A673 (cell line): ENCODE results near the gene ZNF182. TPM values are rescaled to one million over a fixed set of nuclear protein-coding genes. Genes with fewer than 3 reads are reported as not detected.
"Not testable (repeated sequence)": the region's sequence is repeated elsewhere in the genome, so short reads cannot be mapped to it uniquely, and the experiment has no call there.

Experiments
- BruUV-seq: library from RNA; stranded (reverse); fragments of 400-500 nt; replicated peaks from 2 replicates; lab custom pipeline; 2021; lab: Mats Ljungman, UMichigan
- CTCF ChIA-PET: fragments of 300-600 bp; sonication (Branson Sonifier 250); formaldehyde crosslinking; loops from one replicate; lab custom pipeline; 2022; ENCODE audit warnings: antibody characterized with exemption; lab: Charles Lee
- POLR2A ChIA-PET: fragments of 300-600 bp; sonication (Branson Sonifier 250); formaldehyde crosslinking; loops from one replicate; lab custom pipeline; 2022; ENCODE audit warnings: antibody characterized with exemption; ENCODE audit not compliant: low non-redundant PET; lab: Charles Lee
- DNase-seq: peaks from one replicate; pipeline ENCODE4 v3.0.0-alpha.2; 2015; ENCODE audit warnings: low spot score
- H3K27ac ChIP-seq: fragments of 200-600 bp; sonication (generic); 2 replicates; pipeline ENCODE4 v1.5.1; 2016; ENCODE audit warnings: mixed run types, low read depth, mild to moderate bottlenecking, mixed read lengths, antibody characterized with exemption, low read length; ENCODE audit not compliant: poor library complexity, severe bottlenecking
- H3K27me3 ChIP-seq: fragments of 200-600 bp; sonication (generic); replicated peaks from 2 replicates; pipeline ENCODE4 v1.6.1; 2017; ENCODE audit warnings: mixed run types, low read depth, mild to moderate bottlenecking, mixed read lengths, antibody characterized with exemption, low read length; ENCODE audit not compliant: insufficient read depth, poor library complexity
- H3K36me3 ChIP-seq: fragments of 200-600 bp; sonication (generic); 2 replicates; pipeline ENCODE4 v1.6.1; 2016; ENCODE audit warnings: mixed run types, mild to moderate bottlenecking, mixed read lengths, antibody characterized with exemption, low read length; ENCODE audit not compliant: insufficient read depth, poor library complexity, severe bottlenecking
- H3K4me1 ChIP-seq: fragments of 200-600 bp; sonication (generic); 2 replicates; pipeline ENCODE4 v1.6.1; 2017; ENCODE audit warnings: mixed run types, mild to moderate bottlenecking, mixed read lengths, antibody characterized with exemption, low read length; ENCODE audit not compliant: insufficient read depth, poor library complexity, severe bottlenecking
- H3K4me3 ChIP-seq: fragments of 200-600 bp; sonication (generic); 2 replicates; pipeline ENCODE4 v1.5.1; 2016; ENCODE audit warnings: low read depth, mixed run types, mild to moderate bottlenecking, mixed read lengths, low read length; ENCODE audit not compliant: poor library complexity, severe bottlenecking
- H3K9me3 ChIP-seq: fragments of 200-600 bp; sonication (generic); 2 replicates; pipeline ENCODE4 v1.6.1; 2016; ENCODE audit warnings: mixed run types, low read depth, mild to moderate bottlenecking, mixed read lengths, antibody characterized with exemption, low read length; ENCODE audit not compliant: poor library complexity, severe bottlenecking
- CTCF ChIP-seq: fragments of 300-800, 200-600 bp; sonication (generic); conservative IDR thresholded peaks from 2 replicates; pipeline ENCODE4 v1.5.1; 2017; ENCODE audit warnings: low read depth, mild to moderate bottlenecking, antibody characterized with exemption, low read length, moderate library complexity, mixed read lengths
- EZH2 ChIP-seq: fragments of 200-600 bp; sonication (generic); IDR thresholded peaks from 2 replicates; pipeline ENCODE4 v1.6.1; 2017; ENCODE audit warnings: borderline replicate concordance, low read depth, mild to moderate bottlenecking, mixed read lengths, antibody characterized with exemption, low read length; ENCODE audit not compliant: poor library complexity, severe bottlenecking
- intact Hi-C: fragments of 100-400 bp; cut with micrococcal nuclease; formaldehyde crosslinking; loops from one replicate; pipeline ENCODE4 v1.10.0; 2022; ENCODE audit not compliant: unreplicated experiment
- total RNA-seq: library from RNA; stranded (reverse); gene quantifications from 2 replicates; pipeline ENCODE4 v1.2.3, GENCODE V29; 2021

The ZNF182 gene
- total RNA-seq, 1 experiment from 2014 or later = 6.5 TPM

- no peaks in the 10 kb centered on the region for H3K9me3 ChIP-seq
- no peak overlapping the region for H3K4me3 ChIP-seq
- no peaks in the 10 kb centered on the region for H3K4me1 ChIP-seq
- POLR2A ChIA-PET = no interaction called here
- H3K27ac ChIP-seq = no peak overlapping the region
- H3K27me3 ChIP-seq = no peaks in the 10 kb centered on the region
- CTCF ChIA-PET = no interaction called here
- H3K36me3 ChIP-seq = no peaks in the 10 kb centered on the region
- BruUV-seq = no TSS peak
- TF ChIP-seq EZH2 = no peak
- TF ChIP-seq CTCF = no peak
- DNase-seq = no peak
- intact Hi-C loops = loop anchor here (5.0 to 10.0 kb wide), 2 partner anchors 267 to 380 kb away; no protein-coding TSS in a partner anchor
These were observed 18.3 kb upstream of the ZNF182 start for GRCh38 chrX:48022100-48022499.

DNA sequence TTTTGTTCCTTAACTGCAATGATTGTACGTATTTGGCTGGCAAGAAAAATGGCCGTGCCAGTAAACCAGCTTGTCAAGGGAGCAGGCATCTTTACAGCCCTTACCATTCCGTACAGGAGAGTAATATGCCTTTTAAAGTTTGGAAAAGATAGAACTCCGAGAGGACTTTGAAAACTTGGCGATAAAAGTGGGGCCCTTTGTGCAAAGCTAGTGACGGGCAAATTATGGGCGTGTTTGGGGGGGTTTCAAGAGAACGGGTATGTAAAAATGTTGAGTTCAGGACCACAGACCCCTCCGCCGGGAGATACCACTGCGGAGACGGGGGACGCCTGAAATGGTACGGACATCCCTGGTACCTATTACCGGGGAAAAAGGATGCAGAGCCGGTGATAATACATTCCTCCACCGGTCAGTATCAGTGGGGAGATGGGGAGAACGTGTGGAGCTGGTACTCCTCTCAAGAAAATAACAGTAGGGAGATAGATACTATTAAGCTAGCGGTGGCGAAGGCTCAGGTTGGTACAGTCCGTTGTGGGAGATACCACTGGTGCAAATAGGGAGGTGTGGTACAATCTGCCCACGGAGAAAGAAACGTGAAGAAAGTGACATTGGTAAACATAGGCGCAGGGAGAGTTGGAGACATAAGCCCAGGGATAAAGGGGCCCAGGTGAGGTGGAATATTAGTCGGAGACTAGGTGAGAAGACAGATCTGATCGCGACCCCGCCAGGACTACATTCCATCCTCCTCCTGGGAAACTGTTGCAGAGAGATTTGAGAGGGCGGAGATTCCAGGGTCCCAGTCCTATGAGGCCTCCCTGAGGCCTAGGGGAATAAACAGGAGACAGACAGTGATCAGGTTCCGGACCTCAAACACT lies 17.5 kb upstream of the ZNF182 start:
- BruUV-seq = no TSS peak
- Histone ChIP-seq H3K27ac (peak overlapping the region; percentile 99), H3K4me3 (peak overlapping the region; percentile 55), H3K36me3 (no peaks in the 10 kb centered on the region), H3K4me1 (no peaks in the 10 kb centered on the region), H3K27me3 (no peaks in the 10 kb centered on the region), H3K9me3 (no peaks in the 10 kb centered on the region)
- POLR2A ChIA-PET = no interaction called here
- DNase-seq = peak; percentile 86
- intact Hi-C loops = loop anchor here (5.0 to 10.0 kb wide), 2 partner anchors 266 to 379 kb away; no protein-coding TSS in a partner anchor
- CTCF ChIA-PET = no interaction called here
- no peak for TF ChIP-seq CTCF
- no peak for TF ChIP-seq EZH2

DNA sequence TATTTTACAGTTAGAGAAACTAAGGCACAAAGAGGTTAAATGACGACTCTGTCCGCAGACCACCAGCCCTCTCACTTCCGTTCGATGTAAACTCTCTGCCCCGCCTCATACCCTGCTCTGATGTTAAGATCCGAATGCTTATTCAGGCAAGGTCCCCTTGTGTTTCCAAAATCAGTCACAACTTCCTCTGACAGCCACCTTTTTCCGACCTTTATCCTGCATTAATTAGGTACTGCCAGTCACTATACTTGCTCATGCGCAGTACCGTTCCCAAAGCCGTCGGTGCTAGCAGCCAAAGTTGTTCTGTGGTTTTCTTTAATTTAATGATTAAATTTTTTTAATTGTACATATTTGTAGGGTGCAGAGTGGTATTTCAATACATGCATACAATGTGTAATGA lies 16.7 kb upstream of the ZNF182 start:
- intact Hi-C loops = loop anchor here (5.0 to 10.0 kb wide), 2 partner anchors 266 to 378 kb away; no protein-coding TSS in a partner anchor
- DNase-seq, H3K9me3 ChIP-seq, POLR2A ChIA-PET, H3K4me1 ChIP-seq, BruUV-seq, CTCF ChIA-PET, H3K27me3 ChIP-seq, H3K36me3 ChIP-seq: not testable (repeated sequence)
- Histone ChIP-seq H3K27ac (peak overlapping the region; percentile 99), H3K4me3 (peak overlapping the region; percentile 55)

- H3K27me3 ChIP-seq, H3K27ac ChIP-seq, BruUV-seq, H3K36me3 ChIP-seq, H3K4me3 ChIP-seq, H3K4me1 ChIP-seq, DNase-seq, POLR2A ChIA-PET, CTCF ChIA-PET, H3K9me3 ChIP-seq: not testable (repeated sequence)
- intact Hi-C loops = loop anchor here (5.0 to 10.0 kb wide), 2 partner anchors 265 to 378 kb away; no protein-coding TSS in a partner anchor
These were observed 16.1 kb upstream of the ZNF182 start for GRCh38 chrX:48019892-48020291.

DNA sequence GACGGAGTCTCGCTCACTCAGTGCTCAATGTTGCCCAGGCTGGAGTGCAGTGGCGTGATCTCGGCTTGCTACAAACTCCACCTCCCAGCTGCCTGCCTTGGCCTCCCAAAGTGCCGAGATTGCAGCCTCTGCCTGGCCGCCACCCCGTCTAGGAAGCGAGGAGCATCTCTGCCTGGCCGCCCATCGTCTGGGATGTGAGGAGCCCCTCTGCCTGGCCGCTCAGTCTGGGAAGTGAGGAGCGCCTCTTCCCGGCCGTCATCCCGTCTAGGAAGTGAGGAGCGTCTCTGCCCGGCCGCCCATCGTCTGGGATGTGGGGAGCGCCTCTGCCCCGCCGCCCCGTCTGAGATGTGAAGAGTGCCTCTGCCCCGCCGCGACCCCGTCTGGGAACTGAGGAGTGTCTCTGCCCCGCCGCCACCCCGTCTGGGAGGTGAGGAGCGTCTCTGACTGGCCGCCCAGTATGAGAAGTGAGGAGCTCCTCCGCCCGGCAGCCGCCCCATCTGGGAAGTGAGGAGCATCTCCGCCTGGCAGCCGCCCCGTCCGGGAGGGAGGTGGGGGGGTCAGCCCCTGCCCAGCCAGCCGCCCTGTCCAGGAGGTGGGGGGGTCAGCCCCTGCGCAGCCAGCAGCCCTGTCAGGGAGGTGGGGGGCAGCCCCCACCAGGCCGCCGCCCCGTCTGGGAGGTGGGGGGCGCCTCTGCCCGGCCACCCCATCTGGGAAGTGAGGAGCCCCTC lies 13.0 kb upstream of the ZNF182 start:
- POLR2A ChIA-PET, H3K27me3 ChIP-seq, DNase-seq, CTCF ChIA-PET, BruUV-seq, H3K27ac ChIP-seq, H3K4me1 ChIP-seq, H3K4me3 ChIP-seq, intact Hi-C loops, H3K36me3 ChIP-seq, H3K9me3 ChIP-seq: not testable (repeated sequence)
